HepG2 (cell line): ENCODE measurements around the gene MAPK13. TPM values are rescaled to one million over a fixed set of nuclear protein-coding genes. Genes with fewer than 3 reads are reported as not detected.
A peak's percentile ranks its signal among the peaks of the same experiment; 100 is the strongest.

ENCODE experiments used
- DMAP1 ChIP-seq: IDR thresholded peaks from 2 replicates; pipeline ENCODE4 v1.6.1; 2016
- FOXO4 ChIP-seq: sonication (generic); formaldehyde crosslinking; conservative IDR thresholded peaks from 2 replicates; pipeline ENCODE4 v1.8.1; 2023; ENCODE audit warnings: missing genetic modification reagents
- GFI1 ChIP-seq: sonication (generic); formaldehyde crosslinking; IDR thresholded peaks from 2 replicates; pipeline ENCODE4 v1.5.0; 2020; ENCODE audit warnings: missing genetic modification reagents, mild to moderate bottlenecking, borderline replicate concordance
- GZF1 ChIP-seq: sonication (generic); formaldehyde crosslinking; IDR thresholded peaks from 2 replicates; pipeline ENCODE4 v1.5.1; 2020; ENCODE audit warnings: mild to moderate bottlenecking, missing genetic modification reagents
- HDAC2 ChIP-seq: sonication (generic); formaldehyde crosslinking; IDR thresholded peaks from 2 replicates; pipeline ENCODE4 v1.4.0; 2020; ENCODE audit warnings: missing genetic modification reagents
- HNF4A ChIP-seq: sonication (generic); formaldehyde crosslinking; IDR thresholded peaks from 2 replicates; pipeline ENCODE4 v1.4.0; 2020; ENCODE audit warnings: missing genetic modification reagents
- IRX3 ChIP-seq: sonication (generic); formaldehyde crosslinking; IDR thresholded peaks from 2 replicates; pipeline ENCODE4 v1.8.1; 2023; ENCODE audit warnings: mild to moderate bottlenecking, low read depth, missing genetic modification reagents, borderline replicate concordance
- ISL2 ChIP-seq: sonication (generic); formaldehyde crosslinking; IDR thresholded peaks from 2 replicates; pipeline ENCODE4 v1.5.0; 2020; ENCODE audit warnings: missing genetic modification reagents
- MEF2D ChIP-seq: sonication (generic); formaldehyde crosslinking; IDR thresholded peaks from 2 replicates; pipeline ENCODE4 v1.5.1; 2020; ENCODE audit warnings: mild to moderate bottlenecking, missing genetic modification reagents
- NFATC3 ChIP-seq: sonication (generic); formaldehyde crosslinking; IDR thresholded peaks from 2 replicates; pipeline ENCODE4 v1.5.1; 2020; ENCODE audit warnings: mild to moderate bottlenecking, missing genetic modification reagents
- PATZ1 ChIP-seq: sonication (generic); formaldehyde crosslinking; IDR thresholded peaks from 2 replicates; pipeline ENCODE4 v1.4.0; 2020; ENCODE audit warnings: missing genetic modification reagents
- SP1 ChIP-seq, 2 experiments: fragments of 450-650 bp in 1 of 2; sonication (generic) in 1 of 2; formaldehyde crosslinking in 1 of 2; IDR thresholded peaks; 2 replicates each; pipeline versions ENCODE4 v1.4.0 to v1.6.1; 2016 to 2020; ENCODE audit warnings: missing genetic modification reagents in 1 of 2
- THAP9 ChIP-seq: sonication (generic); formaldehyde crosslinking; IDR thresholded peaks from 2 replicates; pipeline ENCODE4; 2020; ENCODE audit warnings: missing genetic modification reagents, mild to moderate bottlenecking, borderline replicate concordance
- ZNF138 ChIP-seq: sonication (generic); formaldehyde crosslinking; IDR thresholded peaks from 2 replicates; pipeline ENCODE4 v1.5.0; 2020; ENCODE audit warnings: mild to moderate bottlenecking, low read depth, missing genetic modification reagents
- ZNF280D ChIP-seq: sonication (generic); formaldehyde crosslinking; IDR thresholded peaks from 2 replicates; pipeline ENCODE4 v1.5.1; 2020; ENCODE audit warnings: mild to moderate bottlenecking, missing genetic modification reagents
- ZNF564 ChIP-seq: sonication (generic); formaldehyde crosslinking; IDR thresholded peaks from 2 replicates; pipeline ENCODE4 v1.8.1; 2023; ENCODE audit warnings: mild to moderate bottlenecking, missing genetic modification reagents
- ZNF777 ChIP-seq: sonication (generic); formaldehyde crosslinking; IDR thresholded peaks from 2 replicates; pipeline ENCODE4 v1.4.0; 2020; ENCODE audit warnings: missing genetic modification reagents
- ZSCAN22 ChIP-seq: sonication (generic); formaldehyde crosslinking; IDR thresholded peaks from 2 replicates; pipeline ENCODE4 v1.4.0; 2020; ENCODE audit warnings: mild to moderate bottlenecking, missing genetic modification reagents
- polyA plus RNA-seq, 8 experiments: library from polyadenylated mRNA; depleted of rRNA in 3 of 8; stranded (reverse) in 7 of 8; unstranded in 1 of 8; fragments of >200 nt; fragmentation: Illumina TruSeq in 4 of 8; extraction: Trizol in 4 of 8; gene quantifications; 2 replicates each; pipeline versions ENCODE4 v1.2.1 to v1.2.3, GENCODE V29; 2011 to 2016; ENCODE audit warnings: low read depth in 4 of 8, missing spikeins in 1 of 8, mixed read lengths in 1 of 8; ENCODE audit not compliant: insufficient read depth in 1 of 8
- total RNA-seq, 5 experiments: library from RNA; depleted of rRNA; stranded (reverse); fragments of >200 nt; fragmentation: Illumina TruSeq; extraction: Trizol; gene quantifications; 2 replicates each; pipeline ENCODE4 v1.2.3, GENCODE V29; 2016; ENCODE audit warnings: low read depth in 1 of 5

The MAPK13 gene
- total and polyA plus RNA-seq, 2 of the 13 experiments (the other 11 are each of a cell fraction or from before 2014, with no cell fraction given) = 12.7 to 43.4 TPM

GRCh38 chr6:36131511-36132245, 1.4 kb downstream of the MAPK13 start (continued):
- peak; percentile 48; the same call in 1 of the 2 replicates for TF ChIP-seq ISL2 (CRISPR knock-in tag)
- peak; percentile 83; the same call in 1 of the 2 replicates for TF ChIP-seq GZF1 (CRISPR knock-in tag)
- TF ChIP-seq FOXO4 (CRISPR knock-in tag) = 0 out of 2 replicates have a peak, but pooled peaks have one; percentile 38
- TF ChIP-seq HDAC2 (CRISPR knock-in tag) = peak; percentile 25; the same call in 1 of the 2 replicates
- TF ChIP-seq PATZ1 (CRISPR knock-in tag) = peak; percentile 32; the same call in 1 of the 2 replicates
- TF ChIP-seq ZNF564 (CRISPR knock-in tag) = 0 out of 2 replicates have a peak, but pooled peaks have one; percentile 43
- 0 out of 2 replicates have a peak, but pooled peaks have one; percentile 4 for TF ChIP-seq IRX3
- TF ChIP-seq ZSCAN22 (CRISPR knock-in tag) = peak; percentile 96
- peak; percentile 73 for TF ChIP-seq ZNF280D (CRISPR knock-in tag)
- TF ChIP-seq THAP9 = 0 out of 2 replicates have a peak, but pooled peaks have one; percentile 11
- TF ChIP-seq MEF2D (CRISPR knock-in tag) = no peak; the same call in 1 of the 2 replicates
- TF ChIP-seq NFATC3 (CRISPR knock-in tag) = 0 out of 2 replicates have a peak, but pooled peaks have one; percentile 48
- TF ChIP-seq ZNF138 (CRISPR knock-in tag) = no peak
- peak; percentile 9; the same call in 1 of the 2 replicates for TF ChIP-seq ZNF777
- TF ChIP-seq GFI1 = peak; percentile 55
- 0 out of 2 replicates have a peak, but pooled peaks have one; percentile 15 for TF ChIP-seq DMAP1 (CRISPR knock-in tag)
- peak; percentile 82 for TF ChIP-seq HNF4A (CRISPR knock-in tag)
- no peak for TF ChIP-seq SP1 (IDR thresholded peaks at IDR 0.05)
- no peak for TF ChIP-seq SP1 (CRISPR knock-in tag; IDR thresholded peaks at IDR 0.05)
